ENCODE results near the gene KIRREL3.

The KIRREL3 gene

GRCh38 chr11:126601550-126602215 is 398.9 kb downstream of the KIRREL3 start:
- Histone ChIP-seq H3K4me3 (ENCODE audit: insufficient read depth, low read length, poor library complexity, severe bottlenecking) (no peak overlapping the region), H3K9me3 (ENCODE audit: insufficient read depth, low read length) (no peaks in the 10 kb centered on the region), H3K36me3 (ENCODE audit: low read length) (no peaks in the 10 kb centered on the region), H3K9ac (ENCODE audit: low read length) (no peak overlapping the region), H3K9me2 (replicated peaks; ENCODE audit: insufficient read depth, low read length) (no peaks in the 10 kb centered on the region), H4K20me1 (ENCODE audit: low read depth, low read length) (no peaks in the 10 kb centered on the region), H3F3A (ENCODE audit: insufficient read depth) (no peaks in the 10 kb centered on the region), H2AFZ (ENCODE audit: low read depth, low read length, severe bottlenecking) (no peak overlapping the region), H3K27me3 (ENCODE audit: low read length) (no peaks in the 10 kb centered on the region), H3K79me2 (ENCODE audit: insufficient read depth, low read length) (no peaks in the 10 kb centered on the region), H3K4me2 (ENCODE audit: low read depth, low read length, poor library complexity, severe bottlenecking) (no peak overlapping the region), H3K27ac (ENCODE audit: low read depth, low read length) (no peak overlapping the region)
- TF ChIP-seq EZH2phosphoT487 (conservative IDR thresholded peaks at IDR 0.05; ENCODE audit: low read length) (no peak), CTCF (IDR thresholded peaks at IDR 0.05; ENCODE audit: insufficient read depth, low read length, poor library complexity, severe bottlenecking) (no peak)

- no peak overlapping the region for H3K4me2 ChIP-seq (ENCODE audit: low read depth, low read length, poor library complexity, severe bottlenecking)
- no peaks in the 10 kb centered on the region for H3K27me3 ChIP-seq (ENCODE audit: low read length)
- H3K27ac ChIP-seq (ENCODE audit: low read depth, low read length): no peak overlapping the region
- H4K20me1 ChIP-seq (ENCODE audit: low read depth, low read length): no peaks in the 10 kb centered on the region
- H3K9me2 ChIP-seq (replicated peaks; ENCODE audit: insufficient read depth, low read length): no peaks in the 10 kb centered on the region
- H3K9me3 ChIP-seq (ENCODE audit: insufficient read depth, low read length): no peaks in the 10 kb centered on the region
- no peaks in the 10 kb centered on the region for H3F3A ChIP-seq (ENCODE audit: insufficient read depth)
- H3K36me3 ChIP-seq (ENCODE audit: low read length): no peaks in the 10 kb centered on the region
- no peak overlapping the region for H3K4me3 ChIP-seq (ENCODE audit: insufficient read depth, low read length, poor library complexity, severe bottlenecking)
- no peak for TF ChIP-seq EZH2phosphoT487 (conservative IDR thresholded peaks at IDR 0.05; ENCODE audit: low read length)
- TF ChIP-seq CTCF (IDR thresholded peaks at IDR 0.05; ENCODE audit: insufficient read depth, low read length, poor library complexity, severe bottlenecking): no peak
- H3K9ac ChIP-seq (ENCODE audit: low read length): no peak overlapping the region
- no peaks in the 10 kb centered on the region for H3K79me2 ChIP-seq (ENCODE audit: insufficient read depth, low read length)
- H2AFZ ChIP-seq (ENCODE audit: low read depth, low read length, severe bottlenecking): no peak overlapping the region
Measured at GRCh38 chr11:126601136-126601535, 399.4 kb downstream of the KIRREL3 start.

DNA sequence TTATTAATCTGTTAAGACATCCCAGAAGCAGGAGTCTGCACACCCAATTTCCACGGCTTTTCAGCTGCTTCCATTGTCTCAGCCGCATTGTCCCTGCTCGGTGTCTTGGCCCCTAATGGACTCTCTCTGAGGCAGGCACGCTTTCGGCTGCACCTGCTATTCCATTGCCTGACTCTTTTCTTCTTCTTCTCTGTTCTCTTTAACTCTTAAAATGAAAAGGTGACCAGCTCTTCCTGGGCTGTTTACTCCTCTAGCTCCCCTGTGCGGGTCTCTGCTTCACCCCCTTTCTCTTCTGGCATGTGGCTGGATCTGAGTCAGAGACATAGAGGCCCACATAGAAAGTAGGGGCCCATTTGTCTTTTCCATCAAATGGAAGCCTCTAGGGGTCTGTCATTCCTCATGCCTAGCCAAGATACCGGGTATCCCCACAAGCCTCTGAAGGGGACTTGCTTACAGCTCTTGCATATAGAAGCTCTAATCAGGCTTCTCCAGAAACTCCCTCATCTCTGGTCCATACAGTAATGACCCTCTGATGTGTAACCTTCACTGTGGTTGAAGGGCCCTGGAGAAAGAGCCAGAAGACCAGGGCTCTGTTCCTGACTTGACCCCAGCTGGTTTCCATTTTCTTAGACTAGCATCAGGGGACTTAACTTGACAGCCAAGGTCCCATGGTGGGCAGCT is 401.2 kb downstream of the KIRREL3 start:
- no peaks in the 10 kb centered on the region for H4K20me1 ChIP-seq (ENCODE audit: low read depth, low read length)
- no peak for TF ChIP-seq EZH2phosphoT487 (conservative IDR thresholded peaks at IDR 0.05; ENCODE audit: low read length)
- TF ChIP-seq CTCF (IDR thresholded peaks at IDR 0.05; ENCODE audit: insufficient read depth, low read length, poor library complexity, severe bottlenecking): no peak
- H3K27me3 ChIP-seq (ENCODE audit: low read length): no peaks in the 10 kb centered on the region
- no peaks in the 10 kb centered on the region for H3K36me3 ChIP-seq (ENCODE audit: low read length)
- H3K79me2 ChIP-seq (ENCODE audit: insufficient read depth, low read length): no peaks in the 10 kb centered on the region
- H3F3A ChIP-seq (ENCODE audit: insufficient read depth): no peaks in the 10 kb centered on the region
- no peak overlapping the region for H3K4me2 ChIP-seq (ENCODE audit: low read depth, low read length, poor library complexity, severe bottlenecking)
- H3K27ac ChIP-seq (ENCODE audit: low read depth, low read length): no peak overlapping the region
- no peak overlapping the region for H2AFZ ChIP-seq (ENCODE audit: low read depth, low read length, severe bottlenecking)
- no peaks in the 10 kb centered on the region for H3K9me3 ChIP-seq (ENCODE audit: insufficient read depth, low read length)
- H3K9me2 ChIP-seq (replicated peaks; ENCODE audit: insufficient read depth, low read length): no peaks in the 10 kb centered on the region
- H3K4me3 ChIP-seq (ENCODE audit: insufficient read depth, low read length, poor library complexity, severe bottlenecking): no peak overlapping the region
- H3K9ac ChIP-seq (ENCODE audit: low read length): no peak overlapping the region

Measured in SU-DHL-6 (cell line).